Right ventricle myocardium superior (tissue), 1 donor: Measurements from ENCODE around the gene HTT-AS. TPM values are rescaled to one million over a fixed set of nuclear protein-coding genes. Genes with fewer than 3 reads are reported as not detected.

Experiments used
- ATAC-seq: fragments of 200-7000 bp; cut with Tn5 transposase; one replicate; pipeline ENCODE4 v1.9.1; 2020; ENCODE audit warnings: mild to moderate bottlenecking; ENCODE audit not compliant: poor library complexity
- DNase-seq: peaks from one replicate; pipeline ENCODE4 v3.0.0-alpha.2; 2020
- intact Hi-C: fragments of 100-400 bp; cut with DNase I; formaldehyde crosslinking; loops from one replicate; pipeline ENCODE4 v1.11.2; 2022
- long read RNA-seq: library from polyadenylated mRNA; unstranded; transcript quantifications from one replicate; pipeline ENCODE4 v2.0.0, GENCODE V29; 2021
- total RNA-seq: library from RNA; stranded (reverse); fragmentation: NEBNext Ultra II Directional; extraction: Animal tissue kit (Norgen Biotek cat#: 25700); gene quantifications from one replicate; pipeline ENCODE4 v1.2.1, GENCODE V29; 2021
- donor health status: DM: no; HTN: yes; CAD: no; lungs with severe emphysema.

Gene HTT-AS
- total RNA-seq, result not detected
- long read RNA-seq, result 0 reads

DNA sequence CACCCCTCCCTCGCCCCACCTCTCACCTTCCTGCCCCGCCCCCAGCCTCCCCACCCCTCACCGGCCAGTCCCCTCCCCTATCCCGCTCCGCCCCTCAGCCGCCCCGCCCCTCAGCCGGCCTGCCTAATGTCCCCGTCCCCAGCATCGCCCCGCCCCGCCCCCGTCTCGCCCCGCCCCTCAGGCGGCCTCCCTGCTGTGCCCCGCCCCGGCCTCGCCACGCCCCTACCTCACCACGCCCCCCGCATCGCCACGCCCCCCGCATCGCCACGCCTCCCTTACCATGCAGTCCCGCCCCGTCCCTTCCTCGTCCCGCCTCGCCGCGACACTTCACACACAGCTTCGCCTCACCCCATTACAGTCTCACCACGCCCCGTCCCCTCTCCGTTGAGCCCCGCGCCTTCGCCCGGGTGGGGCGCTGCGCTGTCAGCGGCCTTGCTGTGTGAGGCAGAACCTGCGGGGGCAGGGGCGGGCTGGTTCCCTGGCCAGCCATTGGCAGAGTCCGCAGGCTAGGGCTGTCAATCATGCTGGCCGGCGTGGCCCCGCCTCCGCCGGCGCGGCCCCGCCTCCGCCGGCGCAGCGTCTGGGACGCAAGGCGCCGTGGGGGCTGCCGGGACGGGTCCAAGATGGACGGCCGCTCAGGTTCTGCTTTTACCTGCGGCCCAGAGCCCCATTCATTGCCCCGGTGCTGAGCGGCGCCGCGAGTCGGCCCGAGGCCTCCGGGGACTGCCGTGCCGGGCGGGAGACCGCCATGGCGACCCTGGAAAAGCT lies at the start of gene HTT-AS, which contains the start of gene HTT:
Gene HTT-AS, minus strand, starts transcription at position 461 of the 768 bp plus-strand sequence.
Gene HTT, plus strand, starts transcription at position 604 of the 768 bp plus-strand sequence. Its CDS starts 145 bp downstream, at position 749.
- DNase-seq, result peak; percentile 98
- ATAC-seq, result peak; percentile 94
- intact Hi-C loops, result no loop called here

GRCh38 chr4:3123181-3123671 lies 48.9 kb upstream of the HTT-AS start:
- DNase-seq (no peak), ATAC-seq (peak; percentile 53)
- intact Hi-C loops, result no loop called here

- intact Hi-C loops, result no loop called here
- ATAC-seq (peak; percentile 43), DNase-seq (no peak)
Observed at GRCh38 chr4:3122081-3122563, 47.8 kb upstream of the HTT-AS start.

DNA sequence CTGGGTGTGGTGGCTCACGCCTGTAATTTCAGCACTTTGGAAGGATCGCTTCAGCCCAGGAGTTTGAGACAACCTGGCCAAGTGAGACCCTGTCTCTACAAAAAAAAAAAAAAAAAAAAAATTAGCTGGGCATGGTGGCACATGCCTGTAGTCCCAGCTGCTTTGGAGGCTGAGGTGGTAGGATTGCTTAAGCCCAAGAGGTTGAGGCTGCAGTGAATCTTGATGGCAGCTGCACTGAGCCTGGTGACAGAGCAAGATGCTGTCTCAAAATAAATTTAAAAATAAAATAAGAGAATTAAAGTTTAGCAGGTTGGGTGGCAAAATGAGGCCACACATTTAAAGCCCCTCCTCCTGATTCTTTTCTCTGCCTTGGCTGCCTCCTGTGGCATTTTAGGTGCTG lies 47.3 kb upstream of the HTT-AS start:
- DNase-seq, result no peak
- intact Hi-C loops, result no loop called here
- no peak for ATAC-seq

- intact Hi-C loops, result no loop called here
- ATAC-seq (no peak), DNase-seq (no peak)
Observed at GRCh38 chr4:3121110-3121509, 46.8 kb upstream of the HTT-AS start.

- intact Hi-C loops, result no loop called here
- no peak for ATAC-seq
- no peak for DNase-seq
Observed at GRCh38 chr4:3119464-3119863, 45.1 kb upstream of the HTT-AS start.

- DNase-seq (no peak), ATAC-seq (no peak)
- intact Hi-C loops, result no loop called here
Observed at GRCh38 chr4:3118312-3118711, 44.0 kb upstream of the HTT-AS start.

- no peak for DNase-seq
- intact Hi-C loops, result no loop called here
- no peak for ATAC-seq
Observed at GRCh38 chr4:3116955-3117354, 42.6 kb upstream of the HTT-AS start.

DNA sequence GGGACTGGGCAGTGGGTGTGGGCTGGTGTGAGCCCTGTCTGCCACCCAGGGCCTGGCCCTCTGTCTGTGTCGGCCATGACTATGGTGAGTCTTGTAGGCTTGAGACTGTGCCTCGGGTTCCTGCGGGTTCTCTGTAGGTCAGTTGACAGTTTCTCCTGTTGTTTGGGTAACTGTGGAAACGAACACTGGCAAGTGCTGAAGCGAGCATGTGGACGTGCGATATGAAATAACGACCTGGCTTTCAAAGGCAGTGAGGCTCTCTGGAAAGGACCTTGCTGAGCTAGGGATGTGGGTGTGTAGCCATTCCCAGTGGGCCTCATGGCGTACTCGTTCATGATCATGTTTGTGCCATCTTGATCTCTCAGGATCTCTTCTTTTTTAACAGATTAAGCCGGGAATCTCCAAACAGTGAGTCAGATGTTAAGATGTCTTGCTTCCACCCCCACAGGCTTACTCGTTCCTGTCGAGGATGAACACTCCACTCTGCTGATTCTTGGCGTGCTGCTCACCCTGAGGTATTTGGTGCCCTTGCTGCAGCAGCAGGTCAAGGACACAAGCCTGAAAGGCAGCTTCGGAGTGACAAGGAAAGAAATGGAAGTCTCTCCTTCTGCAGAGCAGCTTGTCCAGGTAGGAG lies 41.4 kb upstream of the HTT-AS start:
- intact Hi-C loops, result no loop called here
- DNase-seq, result no peak
- ATAC-seq, result peak; percentile 41

GRCh38 chr4:3114377-3114776 lies 40.0 kb upstream of the HTT-AS start:
- intact Hi-C loops, result no loop called here
- ATAC-seq (no peak), DNase-seq (no peak)

DNA sequence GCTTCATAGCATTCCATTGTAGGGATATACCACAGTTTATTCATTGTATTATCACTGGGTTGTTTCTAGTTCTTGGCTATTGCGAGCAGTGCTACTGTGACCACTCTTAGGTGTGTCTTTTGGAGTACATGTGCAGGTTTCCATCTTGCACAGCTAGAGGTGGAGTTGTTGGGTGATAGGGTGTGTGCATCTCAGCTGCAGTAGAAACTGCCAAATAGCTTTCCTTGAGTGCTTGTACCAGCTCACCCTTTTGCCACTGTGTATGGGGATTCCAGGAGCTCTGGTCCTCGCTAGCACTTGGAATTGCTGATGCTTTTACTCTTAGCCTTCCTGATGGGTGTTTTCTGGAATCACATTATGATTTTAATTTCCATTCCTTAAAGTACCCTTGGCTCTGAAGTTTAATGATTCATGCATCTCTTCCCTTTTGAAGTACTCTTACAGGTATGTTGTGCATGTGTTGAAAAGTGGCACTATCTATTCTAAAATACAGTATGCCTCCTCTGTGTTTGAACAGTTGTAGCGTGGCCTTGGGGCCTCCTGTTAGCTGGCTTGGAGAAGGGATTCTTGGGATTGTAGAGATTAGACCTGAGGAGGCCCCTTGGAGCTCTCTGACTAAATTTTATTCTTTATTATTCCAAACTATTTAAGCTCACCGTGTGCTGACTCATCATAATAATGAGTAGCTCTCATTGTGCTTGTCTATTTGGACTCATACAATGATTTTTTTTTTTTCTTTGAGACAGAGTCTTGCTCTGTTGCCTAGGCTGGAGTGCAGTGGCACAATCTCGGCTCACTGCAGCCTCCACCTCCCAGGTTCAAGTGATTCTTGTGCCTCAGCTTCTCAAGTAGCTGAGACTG lies 38.5 kb upstream of the HTT-AS start:
- intact Hi-C loops, result no loop called here
- peak; percentile 21 for ATAC-seq

DNA sequence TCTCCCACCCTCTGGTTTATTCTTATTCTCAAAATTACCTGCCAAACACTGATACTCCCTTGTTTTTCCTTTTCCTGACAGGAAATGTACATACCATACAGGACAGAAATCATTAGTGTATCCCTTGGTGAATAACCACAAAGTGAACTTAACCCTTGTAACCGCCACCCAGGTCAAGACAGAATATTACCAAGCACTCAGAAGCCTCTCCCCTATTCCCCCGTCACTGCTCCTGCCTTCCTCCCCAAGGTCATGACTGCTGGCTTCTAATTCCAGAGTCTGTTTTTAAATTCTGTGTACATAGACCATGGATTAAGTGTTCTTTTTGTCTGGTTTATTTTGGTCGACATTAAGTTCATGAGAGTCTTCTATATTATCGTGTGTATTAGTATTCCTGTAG lies 37.9 kb upstream of the HTT-AS start:
- intact Hi-C loops, result no loop called here
- DNase-seq, result no peak
- peak; percentile 52 for ATAC-seq

More for the DNA sequence above, 38.5 kb upstream of the HTT-AS start:
- no peak for DNase-seq

DNA sequence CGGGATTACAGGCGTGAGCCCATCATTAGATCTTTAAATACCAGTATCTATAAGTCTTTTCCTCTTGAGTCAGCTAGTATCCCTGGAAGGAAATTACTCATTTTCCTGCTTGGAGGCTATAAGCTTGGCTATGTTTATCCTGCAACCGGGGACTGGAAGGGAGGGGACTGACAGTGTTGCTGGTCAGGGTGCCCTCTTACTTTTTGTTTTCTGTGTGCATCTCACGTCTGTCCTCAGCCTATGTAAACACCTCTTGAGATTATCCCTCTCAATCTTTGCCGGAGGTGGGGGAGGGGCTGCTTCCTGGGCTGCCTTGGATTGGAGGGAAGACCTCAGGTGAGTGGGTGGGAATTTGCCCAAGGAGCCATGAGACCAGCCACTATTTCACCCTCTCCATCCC lies 37.1 kb upstream of the HTT-AS start:
- DNase-seq, result no peak
- intact Hi-C loops, result no loop called here
- no peak for ATAC-seq

DNA sequence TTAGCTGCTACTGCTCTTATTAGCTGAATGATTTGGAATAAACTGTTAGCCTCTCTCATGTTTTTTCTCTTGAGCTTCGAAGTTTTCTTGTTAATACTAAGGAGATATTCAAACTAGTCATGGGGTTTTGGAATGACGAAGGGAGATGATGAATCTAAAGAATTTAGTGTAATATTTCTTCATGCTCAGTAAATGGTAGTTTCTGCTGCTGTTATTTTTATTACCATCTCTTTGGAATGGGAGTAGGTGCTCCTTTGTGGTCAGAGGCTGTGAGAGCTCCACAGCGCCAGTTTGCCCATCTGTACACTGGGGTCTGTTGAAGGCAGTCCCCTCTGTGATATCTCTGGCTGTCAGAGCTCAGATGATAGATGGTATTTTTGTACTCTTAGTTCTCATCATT lies 33.9 kb upstream of the HTT-AS start:
- no peak for ATAC-seq
- intact Hi-C loops, result no loop called here
- DNase-seq, result no peak

- DNase-seq (no peak), ATAC-seq (peak; percentile 24)
- intact Hi-C loops, result no loop called here
Observed at GRCh38 chr4:3107691-3108121, 33.4 kb upstream of the HTT-AS start.

GRCh38 chr4:3107271-3107670 lies 32.9 kb upstream of the HTT-AS start:
- intact Hi-C loops, result no loop called here
- DNase-seq (no peak), ATAC-seq (no peak)

- DNase-seq (peak; percentile 92), ATAC-seq (peak; percentile 99)
- intact Hi-C loops, result no loop called here
Observed at GRCh38 chr4:3106339-3107186, 32.2 kb upstream of the HTT-AS start.

DNA sequence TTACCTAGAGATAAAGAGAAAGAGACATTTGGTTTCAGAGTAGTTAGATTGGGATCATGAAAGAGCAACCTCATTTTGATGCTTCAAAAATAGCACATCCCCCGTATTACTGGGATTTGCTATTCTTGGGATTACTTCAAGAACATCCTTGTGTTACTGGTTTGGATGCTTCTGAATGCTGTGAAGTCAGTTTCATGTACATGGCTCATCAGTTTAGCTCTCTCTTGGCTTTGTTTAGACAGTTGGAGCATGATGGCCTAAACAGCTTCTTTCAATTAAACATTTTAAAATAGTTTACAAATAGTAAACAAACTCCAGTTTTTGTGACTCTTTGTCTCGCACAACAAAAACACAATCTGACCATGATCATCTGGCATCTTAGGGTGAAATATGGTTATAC lies 24.0 kb upstream of the HTT-AS start:
- intact Hi-C loops, result no loop called here
- ATAC-seq, result no peak
- DNase-seq, result no peak
